B cell (primary cell): ENCODE data around the gene PRSS16. TPM values are rescaled to one million over a fixed set of nuclear protein-coding genes. Genes with fewer than 3 reads are reported as not detected.

Experiments
- ATAC-seq: fragments of 200-7000 bp; cut with Tn5 transposase; one replicate; pipeline ENCODE4 v1.10.0; 2021; ENCODE audit warnings: low read depth, mild to moderate bottlenecking, moderate number of reproducible peaks, moderate library complexity
- CTCF ChIA-PET: fragments of 350-600 bp; sonication (Branson Sonifier 250); formaldehyde crosslinking; loops from one replicate; lab custom pipeline; 2021; ENCODE audit warnings: antibody characterized with exemption, inconsistent platforms; lab: Charles Lee
- POLR2A ChIA-PET: fragments of 350-600 bp; sonication (Branson Sonifier 250); formaldehyde crosslinking; loops from one replicate; lab custom pipeline; 2021; ENCODE audit warnings: antibody characterized with exemption; lab: Charles Lee
- DNase-seq: peaks from one replicate; pipeline ENCODE4 v3.0.0; 2013
- H2AFZ ChIP-seq: 2 replicates; pipeline ENCODE4 v1.6.1; 2012; ENCODE audit warnings: mild to moderate bottlenecking, low read depth, low read length; ENCODE audit not compliant: insufficient read depth, poor library complexity, severe bottlenecking
- H3K27ac ChIP-seq, 2 donors: 1 replicate in 1 of 2; 2 replicates in 1 of 2; pipeline ENCODE4 v1.5.1; 2012 to 2013; ENCODE audit warnings: low read length in 2 of 2, mild to moderate bottlenecking in 2 of 2, moderate library complexity in 1 of 2
- H3K27me3 ChIP-seq, 4 experiments: fragments of 200-600 bp in 1 of 4; sonication (generic) in 1 of 4; replicated peaks in 1 of 4; 1 replicate in 2 of 4; 2 replicates in 2 of 4; pipeline versions ENCODE4 v1.6.1 to v1.7.0; 2013 to 2016; ENCODE audit warnings: low read length in 3 of 4, mild to moderate bottlenecking in 2 of 4, mixed read lengths in 1 of 4, moderate library complexity in 1 of 4; ENCODE audit not compliant: insufficient read depth in 4 of 4, control insufficient read depth in 3 of 4; ENCODE audit errors: control extremely low read depth in 1 of 4
- H3K36me3 ChIP-seq, 2 experiments: replicated peaks in 1 of 2; 1 replicate in 1 of 2; 2 replicates in 1 of 2; pipeline versions ENCODE4 v1.6.1 to v1.7.1; 2013; ENCODE audit warnings: low read length in 1 of 2; ENCODE audit not compliant: insufficient read depth in 2 of 2, control insufficient read depth in 1 of 2; ENCODE audit errors: control extremely low read depth in 1 of 2, extremely low read depth in 1 of 2
- H3K4me1 ChIP-seq, 2 donors: fragments of 200-600 bp in 1 of 2; sonication (generic) in 1 of 2; 1 replicate in 1 of 2; 2 replicates in 1 of 2; pipeline versions ENCODE4 v1.5.1 to v1.6.1; 2013 to 2017; ENCODE audit warnings: low read length in 2 of 2; ENCODE audit not compliant: control insufficient read depth in 2 of 2, insufficient read depth in 2 of 2
- H3K4me2 ChIP-seq: replicated peaks from 2 replicates; pipeline ENCODE3; 2012; ENCODE audit warnings: mild to moderate bottlenecking, low read depth, low read length; ENCODE audit not compliant: poor library complexity, severe bottlenecking
- H3K4me3 ChIP-seq, 5 experiments: fragments of 200-600 bp in 1 of 5; sonication (generic) in 1 of 5; 1 replicate in 3 of 5; 2 replicates in 2 of 5; pipeline versions ENCODE4 v1.5.1 to v1.7.0; 2011 to 2016; ENCODE audit warnings: low read length in 4 of 5, mild to moderate bottlenecking in 4 of 5, low read depth in 2 of 5, control low read depth in 1 of 5, moderate library complexity in 1 of 5; ENCODE audit not compliant: insufficient read depth in 1 of 5; ENCODE audit errors: control extremely low read depth in 1 of 5, extremely low read depth in 1 of 5
- H3K79me2 ChIP-seq: fragments of 200-600 bp; sonication (generic); one replicate; pipeline ENCODE4 v1.6.0; 2016; ENCODE audit warnings: low read length; ENCODE audit not compliant: control insufficient read depth, insufficient read depth
- H3K9ac ChIP-seq: fragments of 200-600 bp; sonication (generic); 2 replicates; pipeline ENCODE4 v1.6.1; 2017; ENCODE audit warnings: mild to moderate bottlenecking, low read length, moderate library complexity
- H3K9me3 ChIP-seq, 3 donors: one replicate each; pipeline versions ENCODE4 v1.6.1 to v1.7.1; 2013; ENCODE audit warnings: low read length in 2 of 3; ENCODE audit not compliant: control insufficient read depth in 2 of 3, insufficient read depth in 1 of 3; ENCODE audit errors: control extremely low read depth in 1 of 3
- H4K20me1 ChIP-seq: 2 replicates; pipeline ENCODE4 v1.6.0; 2012; ENCODE audit warnings: mild to moderate bottlenecking, low read length; ENCODE audit not compliant: insufficient read depth, control insufficient read depth, poor library complexity, severe bottlenecking
- H3K27ac Mint-ChIP-seq: one replicate; pipeline ENCODE4 v1.8.0; 2021; ENCODE audit warnings: mixed read lengths
- H3K27me3 Mint-ChIP-seq: one replicate; pipeline ENCODE4 v1.8.0; 2021; ENCODE audit warnings: mixed read lengths
- H3K4me1 Mint-ChIP-seq: one replicate; pipeline ENCODE4 v1.8.0; 2021; ENCODE audit warnings: mixed read lengths
- H3K4me3 Mint-ChIP-seq: one replicate; pipeline ENCODE4 v1.8.0; 2021; ENCODE audit warnings: mixed read lengths
- H3K9me3 Mint-ChIP-seq: one replicate; pipeline ENCODE4 v1.8.0; 2022; ENCODE audit warnings: mixed read lengths; ENCODE audit not compliant: insufficient read depth
- CTCF ChIP-seq: fragments of 200-600 bp; IDR thresholded peaks from one replicate; pipeline ENCODE4 v1.8.0; 2022; ENCODE audit warnings: antibody characterized with exemption, mild to moderate bottlenecking
- EZH2 ChIP-seq: IDR thresholded peaks from 2 replicates; pipeline ENCODE4 v1.6.1; 2012; ENCODE audit warnings: borderline replicate concordance, low read depth, mild to moderate bottlenecking, moderate library complexity, low read length; ENCODE audit not compliant: insufficient read depth, poor library complexity, severe bottlenecking
- WGBS: methylation state at CpG from one replicate; pipeline ENCODE4 v1.1.5; 2013; ENCODE audit warnings: missing lambda C conversion rate; ENCODE audit not compliant: insufficient coverage; 5-methylcytosine and 5-hydroxymethylcytosine counted together
- intact Hi-C: fragments of 100-400 bp; cut with micrococcal nuclease; formaldehyde crosslinking; loops from one replicate; pipeline ENCODE4 v1.10.0; 2022
- polyA plus RNA-seq: library from polyadenylated mRNA; depleted of rRNA; stranded (reverse); fragments of >200 nt; gene quantifications from 2 replicates; pipeline ENCODE4 v1.2.3, GENCODE V29; 2012
- total RNA-seq, 2 donors: library from RNA; stranded (reverse); fragments of 120-200 nt in 1 of 2; gene quantifications; 1 replicate in 1 of 2; 2 replicates in 1 of 2; pipeline versions ENCODE4 v1.2.3 to v1.2.4, GENCODE V29; 2013 to 2022

The PRSS16 gene
- total and polyA plus RNA-seq, 2 donors (not counting 1 experiment from before 2014, with no cell fraction given) = 1.3 to 2.4 TPM

- no peak overlapping the region for H3K27ac ChIP-seq
- H4K20me1 ChIP-seq = no peaks in the 10 kb centered on the region
- no peaks in the 10 kb centered on the region for H3K36me3 ChIP-seq
- WGBS = 38% methylated on average over 26 of the region's 29 CpGs
- no peak for TF ChIP-seq EZH2
- Mint-ChIP-seq H3K4me3 (no peak overlapping the region), H3K9me3 (no peaks in the 10 kb centered on the region), H3K4me1 (no peaks in the 10 kb centered on the region), H3K27ac (no peak overlapping the region), H3K27me3 (peaks cover 48% of the 10 kb centered on the region)
- no peak for DNase-seq
- peaks cover 0 to 66% (median 0%) of the 10 kb centered on the region in 3 donors for H3K9me3 ChIP-seq
- no peak overlapping the region for H2AFZ ChIP-seq
- ATAC-seq = no peak
- no peak overlapping the region for H3K4me2 ChIP-seq
- CTCF ChIA-PET = no interaction called here
- peaks cover 0 to 57% (median 18%) of the 10 kb centered on the region in 4 experiments for H3K27me3 ChIP-seq
- POLR2A ChIA-PET = no interaction called here
- intact Hi-C loops = no loop called here
- H3K4me3 ChIP-seq = no peak overlapping the region
- no peaks in the 10 kb centered on the region for H3K4me1 ChIP-seq
- H3K9ac ChIP-seq = no peak overlapping the region
- no peaks in the 10 kb centered on the region for H3K79me2 ChIP-seq
Measured at GRCh38 chr6:27213544-27214125, 33.9 kb upstream of the PRSS16 start.

GRCh38 chr6:27214126-27214601 lies 33.3 kb upstream of the PRSS16 start:
- CTCF ChIA-PET = no interaction called here
- no peak overlapping the region for H2AFZ ChIP-seq
- DNase-seq (no peak), ATAC-seq (no peak)
- TF ChIP-seq EZH2 (no peak), CTCF (no peak)
- no peak overlapping the region for H3K4me2 ChIP-seq
- H3K9ac ChIP-seq = no peak overlapping the region
- H3K4me3 Mint-ChIP-seq = no peak overlapping the region
- H3K4me1 Mint-ChIP-seq = no peaks in the 10 kb centered on the region
- POLR2A ChIA-PET = no interaction called here
- no peaks in the 10 kb centered on the region for H3K9me3 Mint-ChIP-seq
- 65% methylated on average over 9 of the region's 19 CpGs for WGBS
- no peaks in the 10 kb centered on the region for H3K4me1 ChIP-seq
- H3K79me2 ChIP-seq = no peaks in the 10 kb centered on the region
- intact Hi-C loops = no loop called here
- peaks cover 0 to 66% (median 0%) of the 10 kb centered on the region in 3 donors for H3K9me3 ChIP-seq
- no peak overlapping the region for H3K27ac ChIP-seq
- H3K27ac Mint-ChIP-seq = no peak overlapping the region
- peaks cover 48% of the 10 kb centered on the region for H3K27me3 Mint-ChIP-seq
- peaks cover 0 to 57% (median 18%) of the 10 kb centered on the region in 4 experiments for H3K27me3 ChIP-seq
- no peak overlapping the region for H3K4me3 ChIP-seq
- no peaks in the 10 kb centered on the region for H4K20me1 ChIP-seq
- no peaks in the 10 kb centered on the region for H3K36me3 ChIP-seq
